ENCODE data around the gene ZNRF3.
A peak's percentile ranks its signal among the peaks of the same experiment; 100 is the strongest.

Gene ZNRF3

GRCh38 chr22:29044657-29045176 is 161.3 kb downstream of the ZNRF3 start:
- DNase-seq: no peak

- no peak for DNase-seq
Observed at GRCh38 chr22:29048822-29049654, 165.7 kb downstream of the ZNRF3 start.

- DNase-seq: no peak
Observed at GRCh38 chr22:29049655-29050263, 166.4 kb downstream of the ZNRF3 start.

GRCh38 chr22:29050457-29050856 is 167.1 kb downstream of the ZNRF3 start:
- DNase-seq: no peak

GRCh38 chr22:29053048-29053702 is 169.8 kb downstream of the ZNRF3 start:
- DNase-seq: no peak

- DNase-seq: no peak
Observed at GRCh38 chr22:29054251-29054767, 170.9 kb downstream of the ZNRF3 start.

GRCh38 chr22:29055192-29055830 is 171.9 kb downstream of the ZNRF3 start:
- DNase-seq: no peak

GRCh38 chr22:29056472-29056871 is 173.1 kb downstream of the ZNRF3 start:
- no peak for DNase-seq

- no peak for DNase-seq
Observed at GRCh38 chr22:29060251-29060869, 177.0 kb downstream of the ZNRF3 start.

GRCh38 chr22:29060931-29061330 is 177.6 kb downstream of the ZNRF3 start:
- no peak for DNase-seq

GRCh38 chr22:29061773-29062172 is 178.4 kb downstream of the ZNRF3 start, which contains the start of gene C22orf31:
C22orf31 (minus strand) TSS chr22:29061831; CDS start chr22:29061792, 39 bp downstream.
- DNase-seq: no peak

GRCh38 chr22:29062286-29062821 is 179.0 kb downstream of the ZNRF3 start:
- DNase-seq: no peak

- no peak for DNase-seq
Observed at GRCh38 chr22:29065468-29066190, 182.3 kb downstream of the ZNRF3 start.

- DNase-seq: no peak
Observed at GRCh38 chr22:29069463-29069862, 186.1 kb downstream of the ZNRF3 start.

GRCh38 chr22:29070490-29070889 is 187.1 kb downstream of the ZNRF3 start:
- no peak for DNase-seq

GRCh38 chr22:29071261-29072045 is 188.1 kb downstream of the ZNRF3 start:
- peak; percentile 20 for DNase-seq

- peak; percentile 83 for DNase-seq
Observed at GRCh38 chr22:29072193-29072978, 189.0 kb downstream of the ZNRF3 start.

- DNase-seq: no peak
Observed at GRCh38 chr22:29072979-29073617, 189.7 kb downstream of the ZNRF3 start, which contains the start of gene KREMEN1. KREMEN1 (plus strand) TSS chr22:29073035; CDS start chr22:29073131, 96 bp downstream.
